RWPE1 (cell line): ENCODE results near the gene GALNT11.
"Not testable (repeated sequence)": the region's sequence is repeated elsewhere in the genome, so short reads cannot be mapped to it uniquely, and the experiment has no call there.

Source experiments
- CTCF ChIA-PET: fragments of 350-600 bp; sonication (Branson Sonifier 250); formaldehyde crosslinking; extraction: SDS; loops from one replicate; lab custom pipeline; 2021; lab: Yijun Ruan, JAX
- POLR2A ChIA-PET: fragments of 400-600 bp; formaldehyde crosslinking; extraction: SDS; loops from one replicate; lab custom pipeline; 2020; ENCODE audit warnings: antibody characterized with exemption; ENCODE audit not compliant: low non-redundant PET; lab: Yijun Ruan, JAX
- DNase-seq: peaks from one replicate; pipeline ENCODE4 v3.0.0; 2012; ENCODE audit warnings: low spot score
- H3K27ac ChIP-seq: fragments of 450-650 bp; 2 replicates; pipeline ENCODE4 v1.5.1; 2017
- CTCF ChIP-seq: fragments of 450-650 bp; conservative IDR thresholded peaks from 2 replicates; pipeline ENCODE4 v1.5.1; 2017; ENCODE audit warnings: low read depth, mild to moderate bottlenecking

The GALNT11 gene

GRCh38 chr7:152059311-152059710 lies 33.8 kb downstream of the GALNT11 start:
- ChIA-PET CTCF (no interaction called here), POLR2A (no interaction called here)
- no peak for DNase-seq
- H3K27ac ChIP-seq = no peak overlapping the region
- TF ChIP-seq CTCF = no peak

DNA sequence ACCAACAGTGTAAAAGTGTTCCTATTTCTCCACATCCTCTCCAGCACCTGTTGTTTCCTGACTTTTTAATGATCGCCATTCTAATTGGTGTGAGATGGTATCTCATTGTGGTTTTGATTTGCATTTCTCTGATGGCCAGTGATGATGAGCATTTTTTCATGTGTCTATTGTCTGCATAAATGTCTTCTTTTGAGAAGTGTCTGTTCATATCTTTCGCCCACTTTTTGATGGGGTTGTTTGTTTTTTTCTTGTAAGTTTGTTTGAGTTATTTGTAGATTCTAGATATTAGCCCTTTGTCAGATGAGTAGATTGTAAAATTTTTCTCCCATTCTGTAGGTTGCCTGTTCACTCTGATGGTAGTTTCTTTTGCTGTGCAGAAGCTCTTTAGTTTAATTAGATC lies 35.6 kb downstream of the GALNT11 start:
- H3K27ac ChIP-seq, POLR2A ChIA-PET, CTCF ChIA-PET, DNase-seq: not testable (repeated sequence)

DNA sequence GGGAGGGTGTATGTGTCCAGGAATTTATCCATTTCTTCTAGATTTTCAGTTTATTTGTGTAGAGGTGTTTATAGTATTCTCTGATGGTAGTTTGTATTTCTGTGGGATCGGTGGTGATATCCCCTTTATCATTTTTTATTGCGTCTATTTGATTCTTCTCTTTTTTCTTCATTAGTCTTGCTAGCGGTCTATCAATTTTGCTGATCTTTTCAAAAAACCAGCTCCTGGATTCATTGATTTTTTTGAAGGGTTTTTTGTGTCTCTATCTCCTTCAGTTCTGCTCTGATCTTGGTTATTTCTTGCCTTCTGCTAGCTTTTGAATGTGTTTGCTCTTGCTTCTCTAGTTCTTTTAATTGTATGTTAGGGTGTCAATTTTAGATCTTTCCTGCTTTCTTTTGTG lies 37.7 kb downstream of the GALNT11 start:
- POLR2A ChIA-PET = interaction anchor here (0.6 kb wide), 1 partner anchor 56 kb away, joined by 3 read pairs; no protein-coding TSS in a partner anchor
- DNase-seq, CTCF ChIA-PET, H3K27ac ChIP-seq: not testable (repeated sequence)

DNA sequence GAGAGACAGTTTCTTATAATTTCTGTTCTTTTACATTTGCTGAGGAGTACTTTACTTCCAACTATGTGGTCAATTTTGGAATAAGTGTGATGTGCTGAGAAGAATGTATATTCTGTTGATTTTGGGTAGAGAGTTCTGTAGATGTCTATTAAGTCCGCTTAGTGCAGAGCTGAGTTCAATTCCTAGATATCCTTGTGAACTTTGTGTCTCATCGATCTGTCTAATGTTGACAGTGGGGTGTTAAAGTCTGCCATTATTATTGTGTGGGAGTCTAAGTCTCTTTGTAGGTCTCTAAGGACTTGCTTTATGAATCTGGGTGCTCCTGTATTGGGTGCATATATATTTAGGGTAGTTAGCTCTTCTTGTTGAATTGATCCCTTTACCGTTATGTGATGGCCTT lies 38.3 kb downstream of the GALNT11 start:
- DNase-seq, CTCF ChIA-PET, H3K27ac ChIP-seq: not testable (repeated sequence)
- POLR2A ChIA-PET = interaction anchor here (0.6 kb wide), 1 partner anchor 57 kb away, joined by 3 read pairs; no protein-coding TSS in a partner anchor

DNA sequence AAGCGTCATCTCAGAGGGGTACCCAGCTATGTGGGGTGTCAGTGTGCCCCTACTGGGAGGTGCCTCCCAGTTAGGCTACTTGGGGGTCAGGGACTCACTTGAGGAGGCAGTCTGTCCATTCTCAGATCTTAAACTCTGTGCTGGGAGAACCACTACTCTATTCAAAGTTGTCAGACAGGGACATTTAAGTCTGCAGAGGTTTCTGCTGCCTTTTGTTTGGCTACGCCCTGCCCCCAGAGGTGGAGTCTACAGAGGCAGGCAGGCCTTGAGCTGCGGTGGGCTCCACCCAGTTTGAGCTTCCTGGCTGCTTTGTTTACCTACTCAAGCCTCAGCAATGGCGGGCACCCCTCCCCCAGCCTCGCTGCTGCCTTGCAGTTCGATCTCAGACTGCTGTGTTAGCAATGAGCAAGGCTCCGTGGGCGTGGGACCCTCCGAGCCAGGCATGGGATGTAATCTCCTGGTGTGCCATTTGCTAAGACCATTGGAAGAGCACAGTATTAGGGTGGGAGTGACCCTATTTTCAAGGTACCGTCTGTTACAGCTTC lies 40.4 kb downstream of the GALNT11 start:
- DNase-seq, H3K27ac ChIP-seq, CTCF ChIA-PET, POLR2A ChIA-PET: not testable (repeated sequence)

DNA sequence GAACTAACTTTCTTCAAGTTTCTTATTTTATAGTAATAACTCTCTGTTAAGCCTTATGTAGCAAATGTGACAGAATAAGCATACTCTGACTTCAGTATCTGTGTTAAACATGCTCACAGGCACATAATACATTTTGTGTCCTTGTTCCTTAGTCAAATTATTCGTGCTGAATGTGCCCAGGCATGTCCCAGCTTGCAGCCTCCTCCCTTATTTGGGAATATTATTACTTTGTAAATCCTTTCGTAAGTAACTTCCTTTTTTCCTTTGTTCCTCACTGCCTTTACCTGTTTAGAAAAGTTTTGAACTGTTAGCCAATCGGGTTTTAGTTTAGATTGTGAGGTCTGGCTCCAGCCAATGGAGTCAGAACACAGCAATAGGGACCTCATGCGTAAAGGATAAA lies 46.9 kb downstream of the GALNT11 start:
- ChIA-PET POLR2A (interaction anchor here (0.6 kb wide), 1 partner anchor 399 kb away, joined by 4 read pairs; no protein-coding TSS in a partner anchor), CTCF (no interaction called here)
- TF ChIP-seq CTCF = no peak
- no peak for DNase-seq
- no peak overlapping the region for H3K27ac ChIP-seq

DNA sequence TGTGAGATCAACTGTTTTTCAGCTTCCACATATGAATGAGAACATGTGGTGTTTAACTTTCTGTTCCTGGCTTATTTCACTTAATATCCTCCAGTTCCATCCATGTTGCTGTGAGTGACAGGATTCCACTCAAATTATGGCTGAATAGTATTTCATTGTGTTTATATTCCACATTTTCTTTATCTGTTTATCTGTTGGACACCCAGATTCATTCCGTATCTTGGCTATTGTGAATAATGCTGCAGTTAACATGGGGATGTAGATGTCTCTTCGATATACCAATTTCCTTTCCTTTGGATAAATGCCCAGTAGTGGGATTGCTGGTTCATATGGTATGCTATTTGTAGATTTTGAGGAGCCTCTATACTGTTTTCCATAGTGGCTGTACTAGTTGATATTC lies 47.9 kb downstream of the GALNT11 start:
- ChIA-PET CTCF (no interaction called here), POLR2A (no interaction called here)

GRCh38 chr7:152074673-152075072 lies 49.2 kb downstream of the GALNT11 start:
- CTCF ChIA-PET = no interaction called here
- DNase-seq = no peak
- TF ChIP-seq CTCF = no peak
- POLR2A ChIA-PET = no interaction called here
- no peak overlapping the region for H3K27ac ChIP-seq

More for the DNA sequence above, 47.9 kb downstream of the GALNT11 start:
- DNase-seq = no peak
- TF ChIP-seq CTCF = no peak
- H3K27ac ChIP-seq = no peak overlapping the region

DNA sequence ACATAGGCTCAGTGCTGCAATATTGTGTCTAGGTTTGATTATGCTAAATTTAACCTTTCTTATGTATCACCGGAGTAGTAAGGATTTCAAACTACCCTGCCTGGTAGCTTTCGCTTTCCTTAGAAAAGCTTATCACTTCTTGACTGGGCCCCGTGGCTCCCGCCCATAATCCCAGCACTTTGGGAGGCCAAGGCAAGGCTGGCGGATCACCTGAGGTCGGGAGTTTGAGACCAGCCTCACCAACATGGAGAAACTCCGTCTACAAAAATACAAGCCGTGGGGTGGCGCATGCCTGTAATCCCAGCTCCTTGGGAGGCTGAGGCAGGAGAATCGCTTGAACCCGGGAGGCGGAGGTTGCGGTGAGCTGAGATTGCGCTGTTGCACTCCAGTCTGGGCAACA lies 49.9 kb downstream of the GALNT11 start:
- H3K27ac ChIP-seq, DNase-seq, POLR2A ChIA-PET, CTCF ChIA-PET: not testable (repeated sequence)
